ENCODE data around the gene ITPR2.
"Not testable (repeated sequence)": the region's sequence is repeated elsewhere in the genome, so short reads cannot be mapped to it uniquely, and the experiment has no call there.

The ITPR2 gene

GRCh38 chr12:26530461-26530860, 302.5 kb downstream of the ITPR2 start:
- no peak for DNase-seq (ENCODE audit: low read depth in 1 of 2, low spot score in 1 of 2)

GRCh38 chr12:26528943-26529342, 304.1 kb downstream of the ITPR2 start:
- DNase-seq (ENCODE audit: low read depth in 1 of 2, low spot score in 1 of 2): no peak

- DNase-seq (ENCODE audit: low read depth in 1 of 2, low spot score in 1 of 2): no peak
Measured at GRCh38 chr12:26527682-26528081, 305.3 kb downstream of the ITPR2 start.

- DNase-seq (ENCODE audit: low read depth in 1 of 2, low spot score in 1 of 2): no peak
Measured at GRCh38 chr12:26524862-26525465, 308.0 kb downstream of the ITPR2 start.

GRCh38 chr12:26523708-26524150, 309.3 kb downstream of the ITPR2 start:
- DNase-seq (ENCODE audit: low read depth in 1 of 2, low spot score in 1 of 2): no peak

GRCh38 chr12:26520869-26521268, 312.1 kb downstream of the ITPR2 start:
- DNase-seq (ENCODE audit: low read depth in 1 of 2, low spot score in 1 of 2): no peak

- DNase-seq (ENCODE audit: low read depth in 1 of 2, low spot score in 1 of 2): no peak
Measured at GRCh38 chr12:26520109-26520508, 312.9 kb downstream of the ITPR2 start.

GRCh38 chr12:26519462-26519861, 313.5 kb downstream of the ITPR2 start:
- DNase-seq (ENCODE audit: low read depth in 1 of 2, low spot score in 1 of 2): no peak

- not testable (repeated sequence) for DNase-seq (ENCODE audit: low read depth in 1 of 2, low spot score in 1 of 2)
Measured at GRCh38 chr12:26517320-26517719, 315.7 kb downstream of the ITPR2 start.

GRCh38 chr12:26514364-26514763, 318.6 kb downstream of the ITPR2 start:
- no peak for DNase-seq (ENCODE audit: low read depth in 1 of 2, low spot score in 1 of 2)

- no peak for DNase-seq (ENCODE audit: low read depth in 1 of 2, low spot score in 1 of 2)
Measured at GRCh38 chr12:26513363-26514043, 319.5 kb downstream of the ITPR2 start.

- no peak for DNase-seq (ENCODE audit: low read depth in 1 of 2, low spot score in 1 of 2)
Measured at GRCh38 chr12:26512213-26512612, 320.8 kb downstream of the ITPR2 start.

- no peak for DNase-seq (ENCODE audit: low read depth in 1 of 2, low spot score in 1 of 2)
Measured at GRCh38 chr12:26510354-26510674, 322.7 kb downstream of the ITPR2 start.

GRCh38 chr12:26507613-26508012, 325.4 kb downstream of the ITPR2 start:
- DNase-seq (ENCODE audit: low read depth in 1 of 2, low spot score in 1 of 2): no peak

GRCh38 chr12:26499979-26500640, 332.9 kb downstream of the ITPR2 start:
- no peak for DNase-seq (ENCODE audit: low read depth in 1 of 2, low spot score in 1 of 2)

- DNase-seq (ENCODE audit: low read depth in 1 of 2, low spot score in 1 of 2): no peak
Measured at GRCh38 chr12:26496170-26496569, 336.8 kb downstream of the ITPR2 start.

GRCh38 chr12:26493656-26494055, 339.3 kb downstream of the ITPR2 start:
- DNase-seq (ENCODE audit: low read depth in 1 of 2, low spot score in 1 of 2): no peak

- no peak for DNase-seq (ENCODE audit: low read depth in 1 of 2, low spot score in 1 of 2)
Measured at GRCh38 chr12:26492406-26492805, 340.6 kb downstream of the ITPR2 start.

- DNase-seq (ENCODE audit: low read depth in 1 of 2, low spot score in 1 of 2): no peak
Measured at GRCh38 chr12:26489908-26490307, 343.1 kb downstream of the ITPR2 start.

GRCh38 chr12:26488351-26488750, 344.6 kb downstream of the ITPR2 start:
- DNase-seq (ENCODE audit: low read depth in 1 of 2, low spot score in 1 of 2): no peak

- no peak for DNase-seq (ENCODE audit: low read depth in 1 of 2, low spot score in 1 of 2)
Measured at GRCh38 chr12:26473291-26473690, 359.7 kb downstream of the ITPR2 start.

GRCh38 chr12:26471560-26471959, 361.4 kb downstream of the ITPR2 start:
- no peak for DNase-seq (ENCODE audit: low read depth in 1 of 2, low spot score in 1 of 2)

All from activated T-helper 1 cell treated with anti-CD3 and anti-CD28 coated beads, Interleukin-2, amount 50 U/mL, for 16 hours (primary cell).